A549 (cell line): ENCODE measurements around the gene MAGI1. TPM values are rescaled to one million over a fixed set of nuclear protein-coding genes. Genes with fewer than 3 reads are reported as not detected.

ENCODE experiments used
- ATAC-seq, 2 experiments: fragments of 200-7000 bp in 1 of 2; fragments of >200 bp in 1 of 2; cut with Nextera tagmentation in 1 of 2; cut with Tn5 transposase in 1 of 2; 3 replicates each; pipeline versions ENCODE4 v1.8.0 to v1.9.1; 2018 to 2020; ENCODE audit warnings: mild to moderate bottlenecking in 1 of 2, moderate library complexity in 1 of 2
- CTCF ChIA-PET: fragments of 300-600 bp; sonication (Branson Sonifier 250); formaldehyde crosslinking; extraction: SDS; loops from one replicate; lab custom pipeline; 2021; ENCODE audit warnings: antibody characterized with exemption, inconsistent platforms; lab: Yijun Ruan, JAX
- POLR2A ChIA-PET: fragments of 350-600 bp; formaldehyde crosslinking; extraction: SDS; loops from one replicate; lab custom pipeline; 2021; ENCODE audit warnings: antibody characterized with exemption, inconsistent platforms; lab: Yijun Ruan, JAX
- DNase-seq, 2 experiments: peaks; one replicate each; pipeline versions ENCODE4 v3.0.0 to v3.0.0-alpha.2; 2011 to 2016; ENCODE audit warnings: low read depth in 1 of 2, low spot score in 1 of 2
- FAIRE-seq: peaks from 2 replicates; lab custom pipeline; 2011; peaks lifted over from hg19 to GRCh38; lab: Jason Lieb, UNC
- H3K27ac ChIP-seq, 2 experiments: fragments of >200 bp; sonication (Bioruptor Twin); formaldehyde crosslinking; 3 replicates each; pipeline ENCODE4 v1.5.1; 2016 to 2017
- H3K4me1 ChIP-seq: fragments of >200 bp; sonication (Bioruptor Twin); formaldehyde crosslinking; 3 replicates; pipeline ENCODE4 v1.6.1; 2016
- H3K4me2 ChIP-seq: fragments of >200 bp; sonication (Bioruptor Twin); formaldehyde crosslinking; 3 replicates; pipeline ENCODE4 v1.6.1; 2016
- H3K4me3 ChIP-seq: fragments of >200 bp; sonication (Bioruptor Twin); formaldehyde crosslinking; 3 replicates; pipeline ENCODE4 v1.5.1; 2016
- H3K9me3 ChIP-seq: fragments of >200 bp; sonication (Bioruptor Twin); formaldehyde crosslinking; 3 replicates; pipeline ENCODE4 v1.6.1; 2016
- BHLHE40 ChIP-seq: IDR thresholded peaks from 2 replicates; pipeline ENCODE4 v1.6.1; 2012; ENCODE audit warnings: low read depth, low read length, inconsistent platforms
- CBX8 ChIP-seq: fragments of 200-600 bp; sonication (generic); IDR thresholded peaks from 2 replicates; pipeline ENCODE4 v1.6.1; 2016
- CEBPB ChIP-seq, 2 experiments: fragments of >200 bp in 1 of 2; sonication (Bioruptor Twin) in 1 of 2; formaldehyde crosslinking in 1 of 2; IDR thresholded peaks; 2 replicates each; pipeline ENCODE4 v1.6.1; 2012 to 2016
- FOXS1 ChIP-seq: fragments of 250-450 bp; sonication (Bioruptor Pico); IDR thresholded peaks from 2 replicates; pipeline ENCODE4 v1.5.0; 2020; ENCODE audit warnings: mild to moderate bottlenecking, moderate library complexity
- HDAC2 ChIP-seq: fragments of 200-600 bp; sonication (generic); IDR thresholded peaks from 2 replicates; pipeline ENCODE4 v1.6.1; 2016
- HEYL ChIP-seq: fragments of 250-450 bp; sonication (Bioruptor Pico); IDR thresholded peaks from 2 replicates; pipeline ENCODE4 v1.8.0; 2021; ENCODE audit warnings: mild to moderate bottlenecking, moderate library complexity
- HOXB5 ChIP-seq: fragments of 250-450 bp; sonication (Bioruptor Pico); IDR thresholded peaks from 2 replicates; pipeline ENCODE4 v1.5.0; 2020; ENCODE audit warnings: mild to moderate bottlenecking, moderate library complexity
- JUN ChIP-seq, 2 experiments: fragments of >200 bp; sonication (Bioruptor Twin); formaldehyde crosslinking; IDR thresholded peaks; 2 replicates in 1 of 2; 3 replicates in 1 of 2; pipeline ENCODE4 v1.6.1; 2016 to 2017
- MAFK ChIP-seq: fragments of 450-650 bp; IDR thresholded peaks from 2 replicates; pipeline ENCODE4 v1.6.1; 2014; ENCODE audit not compliant: partially characterized antibody
- MAZ ChIP-seq: fragments of 150-350 bp; IDR thresholded peaks from 2 replicates; pipeline ENCODE4 v1.6.1; 2014; ENCODE audit warnings: antibody characterized with exemption, low read depth, low read length, borderline replicate concordance
- NR3C1 ChIP-seq: fragments of >200 bp; sonication (Bioruptor Twin); formaldehyde crosslinking; IDR thresholded peaks from 3 replicates; pipeline ENCODE4 v1.6.1; 2017
- POLR2A ChIP-seq: IDR thresholded peaks from 2 replicates; pipeline ENCODE4 v1.6.1; 2012; ENCODE audit warnings: mild to moderate bottlenecking, low read length
- RARB ChIP-seq: fragments of 250-450 bp; sonication (Bioruptor Pico); IDR thresholded peaks from 2 replicates; pipeline ENCODE4 v1.8.0; 2021; ENCODE audit warnings: mild to moderate bottlenecking, moderate library complexity
- RCOR1 ChIP-seq: fragments of 150-350 bp; IDR thresholded peaks from 2 replicates; pipeline ENCODE4 v1.6.1; 2014; ENCODE audit warnings: antibody characterized with exemption, low read length, low read depth
- REST ChIP-seq: fragments of 200-600 bp; sonication (generic); IDR thresholded peaks from 2 replicates; pipeline ENCODE4 v1.6.1; 2016; ENCODE audit warnings: antibody characterized with exemption, mild to moderate bottlenecking, moderate library complexity
- RFX5 ChIP-seq: fragments of 450-650 bp; IDR thresholded peaks from 2 replicates; pipeline ENCODE4 v1.7.1; 2014; ENCODE audit warnings: antibody characterized with exemption, mild to moderate bottlenecking, moderate library complexity
- SMC3 ChIP-seq: fragments of >200 bp; sonication (Bioruptor Twin); formaldehyde crosslinking; IDR thresholded peaks from 3 replicates; pipeline ENCODE4 v1.6.1; 2018; ENCODE audit warnings: inconsistent platforms
- TP53 ChIP-seq: fragments of 250-450 bp; sonication (Bioruptor Pico); IDR thresholded peaks from 2 replicates; pipeline ENCODE4 v1.5.0; 2021; ENCODE audit warnings: mild to moderate bottlenecking, moderate library complexity
- WGBS: methylation state at CpG from one replicate; pipeline ENCODE4 v1.1.6; 2017; ENCODE audit errors: missing lambda C conversion rate; 5-methylcytosine and 5-hydroxymethylcytosine counted together
- polyA plus RNA-seq, 4 experiments: library from polyadenylated mRNA; depleted of rRNA in 3 of 4; stranded (reverse); fragments of >200 nt; fragmentation: RNase III in 1 of 4; extraction: RNeasy Plus Mini Kit Qiagen cat#74134 plus additional on column Dnase treatment in 1 of 4; gene quantifications; 2 replicates in 3 of 4; 3 replicates in 1 of 4; pipeline ENCODE4 v1.2.3, GENCODE V29; 2011 to 2017

MAGI1 gene
- polyA plus RNA-seq, 2 of the 4 experiments (the other 2 are of a cell fraction): 4.7 to 6.6 TPM

DNA sequence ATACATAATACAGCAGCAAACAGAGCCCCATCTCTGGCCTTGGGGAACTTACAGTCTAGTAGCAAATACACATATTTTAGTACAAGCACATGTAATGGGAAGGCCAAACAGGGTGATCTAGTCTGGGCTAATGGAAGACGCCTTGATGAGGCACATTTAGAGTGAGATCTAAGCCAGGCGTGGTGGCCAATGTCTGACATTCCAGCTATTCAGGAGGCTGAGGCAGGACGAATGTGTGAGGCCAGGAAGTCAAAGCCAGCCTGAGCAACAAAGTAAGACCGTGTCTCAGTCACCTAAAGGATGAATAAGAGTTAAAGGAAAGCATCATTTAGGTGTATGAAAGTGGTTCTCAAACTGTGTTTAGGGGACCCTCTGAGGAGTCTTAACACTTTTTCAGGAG, 291.9 kb downstream of the MAGI1 start (continued):
- no peak for TF ChIP-seq HEYL
- no peak for TF ChIP-seq CBX8
- TF ChIP-seq HDAC2: no peak

DNA sequence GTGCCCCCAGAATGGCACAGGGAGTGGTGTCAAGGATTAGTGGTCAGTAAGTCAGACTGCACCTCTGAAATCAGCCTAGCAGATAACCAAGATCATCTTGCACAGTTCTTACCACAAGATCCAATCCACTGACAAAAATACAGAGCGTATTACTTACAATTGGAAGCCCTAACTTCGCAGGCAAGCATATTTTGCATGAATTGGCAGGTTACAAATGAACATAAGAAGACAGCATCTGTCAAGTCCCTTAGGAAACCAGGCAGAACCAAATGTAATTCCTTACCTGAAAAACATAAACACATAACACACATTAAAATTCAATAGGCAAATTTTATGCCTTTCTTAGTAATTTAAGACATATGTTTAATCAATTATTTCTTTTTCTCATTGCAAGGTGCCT, 293.4 kb downstream of the MAGI1 start:
- DNase-seq (no peak), FAIRE-seq (no peak), ATAC-seq (no peak)
- Histone ChIP-seq H3K27ac (no peak overlapping the region), H3K4me1 (no peaks in the 10 kb centered on the region), H3K9me3 (no peaks in the 10 kb centered on the region), H3K4me3 (no peak overlapping the region), H3K4me2 (no peak overlapping the region)
- ChIA-PET CTCF (no interaction called here), POLR2A (no interaction called here)
- TF ChIP-seq BHLHE40: no peak
- no peak for TF ChIP-seq HEYL
- TF ChIP-seq REST: no peak
- TF ChIP-seq POLR2A: no peak
- TF ChIP-seq CEBPB (IDR thresholded peaks at IDR 0.05): no peak
- 96% methylated on average over 2 of the region's 2 CpGs for WGBS

- WGBS: 30% methylated on average over 1 of the region's 1 CpG
- no peak overlapping the region for H3K4me2 ChIP-seq
- ATAC-seq: no peak
- H3K27ac ChIP-seq: no peak overlapping the region
- H3K4me1 ChIP-seq: no peaks in the 10 kb centered on the region
- CTCF ChIA-PET: interaction anchor here (0.8 kb wide), 1 partner anchor 11 kb away, joined by 4 read pairs; no protein-coding TSS in a partner anchor
- no peak overlapping the region for H3K4me3 ChIP-seq
- FAIRE-seq: no peak
- DNase-seq: no peak
- TF ChIP-seq JUN (IDR thresholded peaks at IDR 0.05) (no peak), NR3C1 (no peak), RFX5 (no peak), RCOR1 (no peak), HOXB5 (CRISPR knock-in tag) (no peak), BHLHE40 (no peak), CBX8 (no peak), SMC3 (no peak), MAZ (no peak), MAFK (no peak)
- POLR2A ChIA-PET: no interaction called here
- no peaks in the 10 kb centered on the region for H3K9me3 ChIP-seq
These were observed 295.8 kb downstream of the MAGI1 start for GRCh38 chr3:65742914-65743313.

GRCh38 chr3:65741540-65741939, 297.2 kb downstream of the MAGI1 start:
- ChIA-PET POLR2A (no interaction called here), CTCF (no interaction called here)
- DNase-seq (no peak), FAIRE-seq (no peak), ATAC-seq (no peak)
- H3K9me3 ChIP-seq: no peaks in the 10 kb centered on the region
- no peak overlapping the region for H3K4me2 ChIP-seq
- no peak for TF ChIP-seq TP53 (CRISPR knock-in tag)
- no peak for TF ChIP-seq FOXS1 (CRISPR knock-in tag)
- no peak for TF ChIP-seq RARB (CRISPR knock-in tag)
- no peak for TF ChIP-seq HOXB5 (CRISPR knock-in tag)
- no peak for TF ChIP-seq NR3C1
- no peak overlapping the region for H3K4me3 ChIP-seq
- 72% methylated on average over 4 of the region's 4 CpGs for WGBS
- H3K4me1 ChIP-seq: no peaks in the 10 kb centered on the region
- no peak overlapping the region for H3K27ac ChIP-seq
